ENCODE measurements around the gene TMEM87A.

The TMEM87A gene

GRCh38 chr15:42274702-42274989 is 1.4 kb upstream of the TMEM87A start:
- Histone ChIP-seq H3K27ac (ENCODE audit: insufficient read depth, low read length, poor library complexity, severe bottlenecking) (peak overlapping the region; percentile 96), H3K36me3 (ENCODE audit: control insufficient read depth, insufficient read depth, low read length) (peaks cover 12% of the 10 kb centered on the region), H3K9me3 (ENCODE audit: control insufficient read depth, low read length) (no peaks in the 10 kb centered on the region), H3K4me3 (ENCODE audit: insufficient read depth, low read depth, low read length, poor library complexity, severe bottlenecking) (peak overlapping the region; percentile 88), H3K27me3 (replicated peaks; ENCODE audit: control insufficient read depth, insufficient read depth, low read length, poor library complexity, severe bottlenecking) (no peaks in the 10 kb centered on the region), H3K4me1 (ENCODE audit: control insufficient read depth, insufficient read depth, low read length, poor library complexity, severe bottlenecking) (peaks cover 31% of the 10 kb centered on the region)
- no peak for DNase-seq

- no peaks in the 10 kb centered on the region for H3K27me3 ChIP-seq (replicated peaks; ENCODE audit: control insufficient read depth, insufficient read depth, low read length, poor library complexity, severe bottlenecking)
- H3K4me3 ChIP-seq (ENCODE audit: insufficient read depth, low read depth, low read length, poor library complexity, severe bottlenecking) = peak overlapping the region; percentile 88
- H3K36me3 ChIP-seq (ENCODE audit: control insufficient read depth, insufficient read depth, low read length) = peaks cover 8% of the 10 kb centered on the region
- no peaks in the 10 kb centered on the region for H3K9me3 ChIP-seq (ENCODE audit: control insufficient read depth, low read length)
- DNase-seq = peak; percentile 14 to 43 (median 30)
- peak overlapping the region; percentile 96 for H3K27ac ChIP-seq (ENCODE audit: insufficient read depth, low read length, poor library complexity, severe bottlenecking)
- peaks cover 31% of the 10 kb centered on the region for H3K4me1 ChIP-seq (ENCODE audit: control insufficient read depth, insufficient read depth, low read length, poor library complexity, severe bottlenecking)
These were observed 868 bp upstream of the TMEM87A start for GRCh38 chr15:42273900-42274701.

GRCh38 chr15:42270996-42271395 is 2.2 kb downstream of the TMEM87A start:
- H3K27ac ChIP-seq (ENCODE audit: insufficient read depth, low read length, poor library complexity, severe bottlenecking) = no peak overlapping the region
- H3K4me3 ChIP-seq (ENCODE audit: insufficient read depth, low read depth, low read length, poor library complexity, severe bottlenecking) = no peak overlapping the region
- H3K4me1 ChIP-seq (ENCODE audit: control insufficient read depth, insufficient read depth, low read length, poor library complexity, severe bottlenecking) = peaks cover 29% of the 10 kb centered on the region
- H3K9me3 ChIP-seq (ENCODE audit: control insufficient read depth, low read length) = no peaks in the 10 kb centered on the region
- H3K36me3 ChIP-seq (ENCODE audit: control insufficient read depth, insufficient read depth, low read length) = peaks cover 19% of the 10 kb centered on the region
- H3K27me3 ChIP-seq (replicated peaks; ENCODE audit: control insufficient read depth, insufficient read depth, low read length, poor library complexity, severe bottlenecking) = no peaks in the 10 kb centered on the region
- no peak for DNase-seq

- Histone ChIP-seq H3K27me3 (replicated peaks; ENCODE audit: control insufficient read depth, insufficient read depth, low read length, poor library complexity, severe bottlenecking) (no peaks in the 10 kb centered on the region), H3K27ac (ENCODE audit: insufficient read depth, low read length, poor library complexity, severe bottlenecking) (no peak overlapping the region), H3K9me3 (ENCODE audit: control insufficient read depth, low read length) (no peaks in the 10 kb centered on the region), H3K4me3 (ENCODE audit: insufficient read depth, low read depth, low read length, poor library complexity, severe bottlenecking) (no peak overlapping the region), H3K36me3 (ENCODE audit: control insufficient read depth, insufficient read depth, low read length) (peaks cover 23% of the 10 kb centered on the region), H3K4me1 (ENCODE audit: control insufficient read depth, insufficient read depth, low read length, poor library complexity, severe bottlenecking) (peaks cover 25% of the 10 kb centered on the region)
- no peak for DNase-seq
These were observed 2.7 kb downstream of the TMEM87A start for GRCh38 chr15:42270551-42270950.

- no peak overlapping the region for H3K4me3 ChIP-seq (ENCODE audit: insufficient read depth, low read depth, low read length, poor library complexity, severe bottlenecking)
- H3K27me3 ChIP-seq (replicated peaks; ENCODE audit: control insufficient read depth, insufficient read depth, low read length, poor library complexity, severe bottlenecking) = no peaks in the 10 kb centered on the region
- H3K4me1 ChIP-seq (ENCODE audit: control insufficient read depth, insufficient read depth, low read length, poor library complexity, severe bottlenecking) = peaks cover 11% of the 10 kb centered on the region
- peaks cover 49% of the 10 kb centered on the region for H3K36me3 ChIP-seq (ENCODE audit: control insufficient read depth, insufficient read depth, low read length)
- no peaks in the 10 kb centered on the region for H3K9me3 ChIP-seq (ENCODE audit: control insufficient read depth, low read length)
- H3K27ac ChIP-seq (ENCODE audit: insufficient read depth, low read length, poor library complexity, severe bottlenecking) = no peak overlapping the region
- DNase-seq = no peak
These were observed 5.9 kb downstream of the TMEM87A start for GRCh38 chr15:42267286-42267685.

GRCh38 chr15:42264795-42265194 is 8.4 kb downstream of the TMEM87A start:
- no peak for DNase-seq
- Histone ChIP-seq H3K27me3 (replicated peaks; ENCODE audit: control insufficient read depth, insufficient read depth, low read length, poor library complexity, severe bottlenecking) (no peaks in the 10 kb centered on the region), H3K4me3 (ENCODE audit: insufficient read depth, low read depth, low read length, poor library complexity, severe bottlenecking) (no peak overlapping the region), H3K4me1 (ENCODE audit: control insufficient read depth, insufficient read depth, low read length, poor library complexity, severe bottlenecking) (no peaks in the 10 kb centered on the region), H3K9me3 (ENCODE audit: control insufficient read depth, low read length) (no peaks in the 10 kb centered on the region), H3K27ac (ENCODE audit: insufficient read depth, low read length, poor library complexity, severe bottlenecking) (no peak overlapping the region), H3K36me3 (ENCODE audit: control insufficient read depth, insufficient read depth, low read length) (peaks cover 65% of the 10 kb centered on the region)

- no peak overlapping the region for H3K4me3 ChIP-seq (ENCODE audit: insufficient read depth, low read depth, low read length, poor library complexity, severe bottlenecking)
- no peaks in the 10 kb centered on the region for H3K27me3 ChIP-seq (replicated peaks; ENCODE audit: control insufficient read depth, insufficient read depth, low read length, poor library complexity, severe bottlenecking)
- no peaks in the 10 kb centered on the region for H3K4me1 ChIP-seq (ENCODE audit: control insufficient read depth, insufficient read depth, low read length, poor library complexity, severe bottlenecking)
- H3K36me3 ChIP-seq (ENCODE audit: control insufficient read depth, insufficient read depth, low read length) = peaks cover 18% of the 10 kb centered on the region
- no peak overlapping the region for H3K27ac ChIP-seq (ENCODE audit: insufficient read depth, low read length, poor library complexity, severe bottlenecking)
- H3K9me3 ChIP-seq (ENCODE audit: control insufficient read depth, low read length) = no peaks in the 10 kb centered on the region
- DNase-seq = no peak
These were observed 19.9 kb downstream of the TMEM87A start for GRCh38 chr15:42253300-42253699.

- peaks cover 48% of the 10 kb centered on the region for H3K36me3 ChIP-seq (ENCODE audit: control insufficient read depth, insufficient read depth, low read length)
- H3K27me3 ChIP-seq (replicated peaks; ENCODE audit: control insufficient read depth, insufficient read depth, low read length, poor library complexity, severe bottlenecking) = no peaks in the 10 kb centered on the region
- no peaks in the 10 kb centered on the region for H3K4me1 ChIP-seq (ENCODE audit: control insufficient read depth, insufficient read depth, low read length, poor library complexity, severe bottlenecking)
- no peak overlapping the region for H3K4me3 ChIP-seq (ENCODE audit: insufficient read depth, low read depth, low read length, poor library complexity, severe bottlenecking)
- DNase-seq = no peak
- H3K9me3 ChIP-seq (ENCODE audit: control insufficient read depth, low read length) = no peaks in the 10 kb centered on the region
- no peak overlapping the region for H3K27ac ChIP-seq (ENCODE audit: insufficient read depth, low read length, poor library complexity, severe bottlenecking)
These were observed 32.4 kb downstream of the TMEM87A start for GRCh38 chr15:42240823-42241222.

GRCh38 chr15:42239528-42240182 is 33.6 kb downstream of the TMEM87A start:
- peaks cover 56% of the 10 kb centered on the region for H3K36me3 ChIP-seq (ENCODE audit: control insufficient read depth, insufficient read depth, low read length)
- H3K4me3 ChIP-seq (ENCODE audit: insufficient read depth, low read depth, low read length, poor library complexity, severe bottlenecking) = no peak overlapping the region
- no peak for DNase-seq
- no peak overlapping the region for H3K27ac ChIP-seq (ENCODE audit: insufficient read depth, low read length, poor library complexity, severe bottlenecking)
- no peaks in the 10 kb centered on the region for H3K4me1 ChIP-seq (ENCODE audit: control insufficient read depth, insufficient read depth, low read length, poor library complexity, severe bottlenecking)
- no peaks in the 10 kb centered on the region for H3K27me3 ChIP-seq (replicated peaks; ENCODE audit: control insufficient read depth, insufficient read depth, low read length, poor library complexity, severe bottlenecking)
- H3K9me3 ChIP-seq (ENCODE audit: control insufficient read depth, low read length) = no peaks in the 10 kb centered on the region

- Histone ChIP-seq H3K9me3 (ENCODE audit: control insufficient read depth, low read length) (no peaks in the 10 kb centered on the region), H3K4me1 (ENCODE audit: control insufficient read depth, insufficient read depth, low read length, poor library complexity, severe bottlenecking) (no peaks in the 10 kb centered on the region), H3K4me3 (ENCODE audit: insufficient read depth, low read depth, low read length, poor library complexity, severe bottlenecking) (no peak overlapping the region), H3K27me3 (replicated peaks; ENCODE audit: control insufficient read depth, insufficient read depth, low read length, poor library complexity, severe bottlenecking) (no peaks in the 10 kb centered on the region), H3K27ac (ENCODE audit: insufficient read depth, low read length, poor library complexity, severe bottlenecking) (no peak overlapping the region), H3K36me3 (ENCODE audit: control insufficient read depth, insufficient read depth, low read length) (peaks cover 68% of the 10 kb centered on the region)
- DNase-seq = no peak
These were observed 40.1 kb downstream of the TMEM87A start for GRCh38 chr15:42233107-42233506.

All from effector memory CD4-positive, alpha-beta T cell (primary cell).